CD8-positive, alpha-beta memory T cell (primary cell): Measurements from ENCODE around the gene KRAS. TPM values are rescaled to one million over a fixed set of nuclear protein-coding genes. Genes with fewer than 3 reads are reported as not detected.
A peak's percentile ranks its signal among the peaks of the same experiment; 100 is the strongest.

ENCODE experiments used
- CTCF ChIA-PET: fragments of 350-600 bp; sonication (Branson Sonifier 250); formaldehyde crosslinking; loops from one replicate; lab custom pipeline; 2021; ENCODE audit warnings: antibody characterized with exemption; lab: Charles Lee
- POLR2A ChIA-PET: fragments of 350-600 bp; sonication (Branson Sonifier 250); formaldehyde crosslinking; loops from one replicate; lab custom pipeline; 2021; ENCODE audit warnings: antibody characterized with exemption; lab: Charles Lee
- DNase-seq, 5 donors: peaks; one replicate each; pipeline versions ENCODE4 v3.0.0 to v3.0.0-alpha.2; 2020 to 2022; ENCODE audit warnings: mixed read lengths in 1 of 5
- H3K27ac ChIP-seq: one replicate; pipeline ENCODE4 v1.7.0; 2013; ENCODE audit warnings: low read depth, mild to moderate bottlenecking, low read length, moderate library complexity
- H3K27me3 ChIP-seq: 2 replicates; pipeline ENCODE4 v1.7.0; 2013; ENCODE audit warnings: low read length, mild to moderate bottlenecking; ENCODE audit not compliant: insufficient read depth, poor library complexity, severe bottlenecking
- H3K36me3 ChIP-seq: 2 replicates; pipeline ENCODE4 v1.7.0; 2013; ENCODE audit warnings: mild to moderate bottlenecking, low read length, moderate library complexity; ENCODE audit not compliant: insufficient read depth
- H3K4me1 ChIP-seq: 2 replicates; pipeline ENCODE4 v1.7.0; 2013; ENCODE audit warnings: mild to moderate bottlenecking, low read length, moderate library complexity; ENCODE audit not compliant: insufficient read depth
- H3K4me3 ChIP-seq: 2 replicates; pipeline ENCODE4 v1.7.0; 2013; ENCODE audit warnings: mild to moderate bottlenecking, low read length
- H3K9me3 ChIP-seq: 2 replicates; pipeline ENCODE4 v1.7.0; 2013; ENCODE audit warnings: mild to moderate bottlenecking, low read length
- H3K27ac Mint-ChIP-seq, 8 donors: one replicate each; pipeline ENCODE4 v1.8.0; 2020 to 2021; ENCODE audit warnings: mixed read lengths in 8 of 8, mild to moderate bottlenecking in 6 of 8, inconsistent platforms in 3 of 8, moderate library complexity in 3 of 8
- H3K27me3 Mint-ChIP-seq, 2 donors: one replicate each; pipeline ENCODE4 v1.8.0; 2020 to 2021; ENCODE audit warnings: mixed read lengths in 2 of 2, mild to moderate bottlenecking in 1 of 2, moderate library complexity in 1 of 2
- H3K36me3 Mint-ChIP-seq, 3 donors: one replicate each; pipeline ENCODE4 v1.8.0; 2020 to 2021; ENCODE audit warnings: mixed read lengths in 3 of 3, inconsistent platforms in 1 of 3, mild to moderate bottlenecking in 1 of 3
- H3K4me1 Mint-ChIP-seq, 3 donors: one replicate each; pipeline ENCODE4 v1.8.0; 2020 to 2021; ENCODE audit warnings: mixed read lengths in 3 of 3, inconsistent platforms in 1 of 3, mild to moderate bottlenecking in 1 of 3
- H3K4me3 Mint-ChIP-seq, 7 donors: one replicate each; pipeline ENCODE4 v1.8.0; 2020 to 2021; ENCODE audit warnings: mixed read lengths in 7 of 7, mild to moderate bottlenecking in 6 of 7, moderate library complexity in 4 of 7, inconsistent platforms in 2 of 7
- H3K9me3 Mint-ChIP-seq, 5 donors: one replicate each; pipeline ENCODE4 v1.8.0; 2020 to 2022; ENCODE audit warnings: mixed read lengths in 5 of 5, mild to moderate bottlenecking in 3 of 5, moderate library complexity in 2 of 5, inconsistent platforms in 1 of 5
- polyA plus RNA-seq: library from polyadenylated mRNA; unstranded; fragments of 300-500 nt; fragmentation: Illumina TruSeq; gene quantifications from one replicate; pipeline ENCODE4 v1.2.3, GENCODE V29; 2021
- total RNA-seq, 2 experiments: library from RNA; stranded (reverse); gene quantifications; one replicate each; pipeline ENCODE4 v1.2.3, GENCODE V29; 2021

KRAS gene
- total and polyA plus RNA-seq, 3 experiments from 2014 or later, result 24.9 to 56.5 (median 25.6) TPM

- CTCF ChIA-PET, result no interaction called here
These were observed 7.1 kb downstream of the KRAS start for GRCh38 chr12:25243680-25243990.

GRCh38 chr12:25242981-25243679, 7.6 kb downstream of the KRAS start:
- Mint-ChIP-seq H3K27me3 (no peaks in the 10 kb centered on the region), H3K4me1 (peaks cover 38 to 84% (median 72%) of the 10 kb centered on the region in 3 donors), H3K9me3 (peaks cover 0 to 2% (median 0%) of the 10 kb centered on the region in 5 donors), H3K4me3 (no peak overlapping the region), H3K36me3 (peaks cover 0 to 62% (median 12%) of the 10 kb centered on the region in 3 donors), H3K27ac (peak overlapping the region in 5 of 8 donors; percentile 17 to 76 (median 61))
- no peak for DNase-seq
- Histone ChIP-seq H3K27me3 (no peaks in the 10 kb centered on the region), H3K27ac (no peak overlapping the region), H3K9me3 (no peaks in the 10 kb centered on the region), H3K4me1 (peaks cover 10% of the 10 kb centered on the region), H3K4me3 (no peak overlapping the region), H3K36me3 (peaks cover 9% of the 10 kb centered on the region)
- CTCF ChIA-PET, result no interaction called here
- POLR2A ChIA-PET, result interaction anchor here (2.8 kb wide), 1 partner anchor 8 kb away, joined by 41 read pairs; the partner anchor contains the start of gene KRAS

More at GRCh38 chr12:25243680-25243990, 7.1 kb downstream of the KRAS start:
- peaks cover 0 to 61% (median 12%) of the 10 kb centered on the region in 3 donors for H3K36me3 Mint-ChIP-seq
- H3K27ac ChIP-seq, result no peak overlapping the region
- H3K9me3 ChIP-seq, result no peaks in the 10 kb centered on the region
- peak overlapping the region in 4 of 8 donors; percentile 17 to 61 (median 24) for H3K27ac Mint-ChIP-seq
- H3K36me3 ChIP-seq, result peaks cover 9% of the 10 kb centered on the region
- no peak for DNase-seq
- peaks cover 0 to 2% (median 0%) of the 10 kb centered on the region in 5 donors for H3K9me3 Mint-ChIP-seq
- H3K4me3 ChIP-seq, result no peak overlapping the region
- H3K4me3 Mint-ChIP-seq, result no peak overlapping the region
- POLR2A ChIA-PET, result no interaction called here
- H3K4me1 Mint-ChIP-seq, result peaks cover 42 to 84% (median 74%) of the 10 kb centered on the region in 3 donors
- H3K27me3 ChIP-seq, result no peaks in the 10 kb centered on the region
- H3K27me3 Mint-ChIP-seq, result no peaks in the 10 kb centered on the region
- peaks cover 10% of the 10 kb centered on the region for H3K4me1 ChIP-seq

GRCh38 chr12:25241167-25242020, 9.3 kb downstream of the KRAS start:
- H3K9me3 Mint-ChIP-seq, result no peaks in the 10 kb centered on the region
- Histone ChIP-seq H3K4me1 (peaks cover 10% of the 10 kb centered on the region), H3K9me3 (no peaks in the 10 kb centered on the region), H3K27me3 (no peaks in the 10 kb centered on the region), H3K27ac (no peak overlapping the region), H3K4me3 (no peak overlapping the region), H3K36me3 (peaks cover 9% of the 10 kb centered on the region)
- DNase-seq, result peak; percentile 22 to 77 (median 69)
- peaks cover 33 to 90% (median 79%) of the 10 kb centered on the region in 3 donors for H3K4me1 Mint-ChIP-seq
- ChIA-PET CTCF (interaction anchor here (0.7 to 1.9 kb wide), 18 partner anchors 8 to 244 kb away, joined by 3 to 23 read pairs (median 4); partner anchors contain the start of gene KRAS), POLR2A (interaction anchor here (0.7 to 2.8 kb wide), 6 partner anchors 10 to 193 kb away, joined by 3 to 41 read pairs (median 3); partner anchors contain the start of genes DNAI7, ETFRF1 and KRAS)
- H3K27me3 Mint-ChIP-seq, result no peaks in the 10 kb centered on the region
- H3K36me3 Mint-ChIP-seq, result peaks cover 0 to 72% (median 16%) of the 10 kb centered on the region in 3 donors
- H3K27ac Mint-ChIP-seq, result peak overlapping the region; percentile 52 to 96 (median 86)
- H3K4me3 Mint-ChIP-seq, result peak overlapping the region in 3 of 7 donors; percentile 14 to 34 (median 34)

GRCh38 chr12:25236626-25237025, 14.1 kb downstream of the KRAS start:
- no peak overlapping the region for H3K4me3 ChIP-seq
- H3K4me1 ChIP-seq, result peaks cover 9% of the 10 kb centered on the region
- no peaks in the 10 kb centered on the region for H3K9me3 ChIP-seq
- Mint-ChIP-seq H3K4me1 (peaks cover 18 to 70% (median 64%) of the 10 kb centered on the region in 3 donors), H3K4me3 (no peak overlapping the region), H3K9me3 (no peaks in the 10 kb centered on the region), H3K36me3 (peaks cover 0 to 61% (median 22%) of the 10 kb centered on the region in 3 donors), H3K27me3 (no peaks in the 10 kb centered on the region), H3K27ac (peak overlapping the region in 6 of 8 donors; percentile 8 to 69 (median 24))
- ChIA-PET CTCF (interaction anchor here (1.5 kb wide), 1 partner anchor 161 kb away, joined by 3 read pairs; no protein-coding TSS in a partner anchor), POLR2A (no interaction called here)
- no peak for DNase-seq
- H3K36me3 ChIP-seq, result no peaks in the 10 kb centered on the region
- no peak overlapping the region for H3K27ac ChIP-seq
- H3K27me3 ChIP-seq, result no peaks in the 10 kb centered on the region

GRCh38 chr12:25236190-25236589, 14.5 kb downstream of the KRAS start:
- H3K4me3 ChIP-seq, result no peak overlapping the region
- Mint-ChIP-seq H3K27me3 (no peaks in the 10 kb centered on the region), H3K27ac (peak overlapping the region in 6 of 8 donors; percentile 13 to 90 (median 36)), H3K4me1 (peaks cover 14 to 68% (median 60%) of the 10 kb centered on the region in 3 donors), H3K9me3 (no peaks in the 10 kb centered on the region), H3K4me3 (no peak overlapping the region), H3K36me3 (peaks cover 0 to 64% (median 22%) of the 10 kb centered on the region in 3 donors)
- no peaks in the 10 kb centered on the region for H3K36me3 ChIP-seq
- H3K4me1 ChIP-seq, result peaks cover 6% of the 10 kb centered on the region
- DNase-seq, result no peak
- ChIA-PET POLR2A (no interaction called here), CTCF (interaction anchor here (1.5 kb wide), 1 partner anchor 161 kb away, joined by 3 read pairs; no protein-coding TSS in a partner anchor)
- H3K27ac ChIP-seq, result no peak overlapping the region
- no peaks in the 10 kb centered on the region for H3K9me3 ChIP-seq
- no peaks in the 10 kb centered on the region for H3K27me3 ChIP-seq

- no peaks in the 10 kb centered on the region for H3K4me1 ChIP-seq
- ChIA-PET POLR2A (interaction anchor here (1.0 to 1.1 kb wide), 2 partner anchors 174 kb away, joined by 3 to 5 read pairs; no protein-coding TSS in a partner anchor), CTCF (interaction anchor here (1.1 kb wide), 1 partner anchor 28 kb away, joined by 5 read pairs; no protein-coding TSS in a partner anchor)
- H3K27ac Mint-ChIP-seq, result no peak overlapping the region
- peaks cover 0 to 47% (median 8%) of the 10 kb centered on the region in 3 donors for H3K36me3 Mint-ChIP-seq
- no peaks in the 10 kb centered on the region for H3K27me3 Mint-ChIP-seq
- H3K9me3 Mint-ChIP-seq, result no peaks in the 10 kb centered on the region
- H3K36me3 ChIP-seq, result no peaks in the 10 kb centered on the region
- no peak overlapping the region for H3K4me3 ChIP-seq
- DNase-seq, result no peak
- H3K27me3 ChIP-seq, result no peaks in the 10 kb centered on the region
- no peaks in the 10 kb centered on the region for H3K9me3 ChIP-seq
- no peak overlapping the region for H3K4me3 Mint-ChIP-seq
- H3K4me1 Mint-ChIP-seq, result peaks cover 10 to 25% (median 12%) of the 10 kb centered on the region in 3 donors
- no peak overlapping the region for H3K27ac ChIP-seq
These were observed 37.4 kb downstream of the KRAS start for GRCh38 chr12:25213338-25213737.

- Histone ChIP-seq H3K27ac (no peak overlapping the region), H3K9me3 (no peaks in the 10 kb centered on the region), H3K4me3 (no peak overlapping the region), H3K4me1 (no peaks in the 10 kb centered on the region), H3K27me3 (no peaks in the 10 kb centered on the region), H3K36me3 (peaks cover 7% of the 10 kb centered on the region)
- Mint-ChIP-seq H3K9me3 (no peaks in the 10 kb centered on the region), H3K4me3 (no peak overlapping the region), H3K4me1 (peaks cover under 1 to 15% (median 7%) of the 10 kb centered on the region in 3 donors), H3K36me3 (peaks cover 0 to 57% (median 8%) of the 10 kb centered on the region in 3 donors), H3K27ac (peak overlapping the region in 4 of 8 donors; percentile 7 to 63 (median 29)), H3K27me3 (no peaks in the 10 kb centered on the region)
- CTCF ChIA-PET, result no interaction called here
- POLR2A ChIA-PET, result interaction anchor here (0.6 kb wide), 1 partner anchor 194 kb away, joined by 6 read pairs; no protein-coding TSS in a partner anchor
- DNase-seq, result no peak
These were observed 42.2 kb downstream of the KRAS start for GRCh38 chr12:25208554-25208953.
